ENCODE data around the gene CCNDBP1.

GRCh38 chr15:43242616-43243015 lies 57.4 kb downstream of the CCNDBP1 start:
- TF ChIP-seq ZNF565 (CRISPR knock-in tag; conservative IDR thresholded peaks at IDR 0.05; ENCODE audit: low read depth), result no peak
- TF ChIP-seq ZNF8 (CRISPR knock-in tag; IDR thresholded peaks at IDR 0.05), result no peak
- TF ChIP-seq POU6F1 (CRISPR knock-in tag; IDR thresholded peaks at IDR 0.05; ENCODE audit: borderline replicate concordance, low read depth), result no peak
- no peak for TF ChIP-seq PATZ1 (CRISPR knock-in tag; IDR thresholded peaks at IDR 0.05; ENCODE audit: borderline replicate concordance)
- no peak for TF ChIP-seq ZC3H10 (CRISPR knock-in tag; IDR thresholded peaks at IDR 0.05)
- no peak for TF ChIP-seq TSHZ2 (CRISPR knock-in tag; IDR thresholded peaks at IDR 0.05)
- no peak for TF ChIP-seq ZFP3 (CRISPR knock-in tag; IDR thresholded peaks at IDR 0.05)
- no peak for TF ChIP-seq TCF4 (CRISPR knock-in tag; IDR thresholded peaks at IDR 0.05; ENCODE audit: borderline replicate concordance)
- TF ChIP-seq ZNF70 (CRISPR knock-in tag; IDR thresholded peaks at IDR 0.05), result no peak
- TF ChIP-seq TOX (CRISPR knock-in tag; IDR thresholded peaks at IDR 0.05; ENCODE audit: borderline replicate concordance), result no peak

All from SK-N-SH treated with all-trans-retinoic acid at 6 μM for 48 hours (cell line).